AG09319 (cell line): Measurements from ENCODE around the gene KIF15.
A peak's percentile ranks its signal among the peaks of the same experiment; 100 is the strongest.

Experiments used
- DNase-seq: peaks from one replicate; pipeline ENCODE4 v3.0.0-alpha.2; 2010; ENCODE audit warnings: low read depth; ENCODE audit errors: extremely low read depth
- CTCF ChIP-seq: IDR thresholded peaks from 2 replicates; pipeline ENCODE4 v1.5.1; 2011; ENCODE audit warnings: low read depth, mild to moderate bottlenecking, inconsistent platforms, low read length, moderate library complexity

Gene KIF15

GRCh38 chr3:44761424-44762169, at the start of gene KIF15, which contains the start of gene KIAA1143:
TSS of gene KIF15 (plus strand) at chr3:44761794. CDS start at chr3:44761866, 72 bp downstream.
TSS of gene KIAA1143 (minus strand) at chr3:44761619. CDS start at chr3:44761602, 17 bp downstream.
- peak; percentile 88 for DNase-seq
- TF ChIP-seq CTCF = no peak

- TF ChIP-seq CTCF = peak; percentile 25
- DNase-seq = peak; percentile 54
Observed at GRCh38 chr3:44712455-44713075, 49.0 kb upstream of the KIF15 start, which contains the start of gene ZNF502. TSS of gene ZNF502 (plus strand) at chr3:44712660. CDS start at chr3:44720262, 7,602 bp downstream.

GRCh38 chr3:44721231-44722102, 40.1 kb upstream of the KIF15 start:
- no peak for TF ChIP-seq CTCF

GRCh38 chr3:44722103-44722401, 39.5 kb upstream of the KIF15 start:
- no peak for DNase-seq
- TF ChIP-seq CTCF = no peak

More at GRCh38 chr3:44721231-44722102, 40.1 kb upstream of the KIF15 start:
- DNase-seq = no peak

GRCh38 chr3:44729384-44729910, 32.1 kb upstream of the KIF15 start, which contains the start of gene ZNF501:
TSS of gene ZNF501 (plus strand) at chr3:44729635. CDS start at chr3:44734422, 4,787 bp downstream.
- TF ChIP-seq CTCF = no peak

GRCh38 chr3:44734646-44735168, 26.9 kb upstream of the KIF15 start:
- TF ChIP-seq CTCF = no peak

More at GRCh38 chr3:44729384-44729910, 32.1 kb upstream of the KIF15 start, which contains the start of gene ZNF501:
- DNase-seq = peak; percentile 72

More at GRCh38 chr3:44734646-44735168, 26.9 kb upstream of the KIF15 start:
- no peak for DNase-seq
